PC-3 (cell line): ENCODE data around the gene LRRC41. TPM values are rescaled to one million over a fixed set of nuclear protein-coding genes. Genes with fewer than 3 reads are reported as not detected.
"Not testable (repeated sequence)": the region's sequence is repeated elsewhere in the genome, so short reads cannot be mapped to it uniquely, and the experiment has no call there.

Source experiments
- ATAC-seq: fragments of 200-7000 bp; cut with Tn5 transposase; 2 replicates; pipeline ENCODE4 v1.9.1; 2020; ENCODE audit warnings: mild to moderate bottlenecking, moderate library complexity
- BruUV-seq: library from RNA; stranded (reverse); fragments of 400-500 nt; replicated peaks from 2 replicates; lab custom pipeline; 2021; lab: Mats Ljungman, UMichigan
- CTCF ChIA-PET: fragments of 300-600 bp; sonication (Branson Sonifier 250); formaldehyde crosslinking; loops from one replicate; lab custom pipeline; 2022; ENCODE audit warnings: antibody characterized with exemption; lab: Charles Lee
- POLR2A ChIA-PET: fragments of 300-600 bp; sonication (Branson Sonifier 250); formaldehyde crosslinking; loops from one replicate; lab custom pipeline; 2022; ENCODE audit warnings: antibody characterized with exemption; ENCODE audit not compliant: unreplicated experiment; lab: Charles Lee
- DNase-seq: peaks from one replicate; pipeline ENCODE4 v3.0.0-alpha.2; 2015
- H2AFZ ChIP-seq: fragments of 300-600 bp; sonication (generic); 2 replicates; pipeline ENCODE4 v1.6.0; 2016; ENCODE audit warnings: antibody characterized with exemption, low read length
- H3F3A ChIP-seq: fragments of 300-600 bp; sonication (generic); one replicate; pipeline ENCODE4 v1.6.0; 2017; ENCODE audit warnings: antibody characterized with exemption, low read length, control low read depth, mild to moderate bottlenecking; ENCODE audit not compliant: unreplicated experiment
- H3K27ac ChIP-seq: fragments of 300-600 bp; sonication (generic); 2 replicates; pipeline ENCODE4 v1.5.1; 2016; ENCODE audit warnings: mild to moderate bottlenecking, low read length
- H3K27me3 ChIP-seq: fragments of 300-600 bp; sonication (generic); 2 replicates; pipeline ENCODE4 v1.6.1; 2016; ENCODE audit warnings: low read length, mixed read lengths
- H3K36me3 ChIP-seq: fragments of 300-600 bp; sonication (generic); 2 replicates; pipeline ENCODE4 v1.6.1; 2016; ENCODE audit warnings: low read depth, mixed run types, low read length, mixed read lengths
- H3K4me1 ChIP-seq: fragments of 300-600 bp; sonication (generic); 2 replicates; pipeline ENCODE4 v1.5.1; 2016; ENCODE audit warnings: low read length; ENCODE audit not compliant: insufficient read depth
- H3K4me2 ChIP-seq: fragments of 300-600 bp; sonication (generic); 2 replicates; pipeline ENCODE4 v1.6.0; 2016; ENCODE audit warnings: low read length
- H3K4me3 ChIP-seq: fragments of 300-600 bp; sonication (generic); 2 replicates; pipeline ENCODE4 v1.5.1; 2016; ENCODE audit warnings: mild to moderate bottlenecking, low read length, mixed read lengths
- H3K79me2 ChIP-seq: fragments of 300-600 bp; sonication (generic); 2 replicates; pipeline ENCODE4 v1.6.1; 2017; ENCODE audit warnings: low read length, mixed read lengths
- H3K9ac ChIP-seq: fragments of 300-600 bp; sonication (generic); 2 replicates; pipeline ENCODE4 v1.6.0; 2016; ENCODE audit warnings: mild to moderate bottlenecking, low read length
- H3K9me2 ChIP-seq: fragments of 300-600 bp; sonication (generic); replicated peaks from 2 replicates; pipeline ENCODE4 v1.6.1; 2016; ENCODE audit warnings: mixed run types, low read length, mixed read lengths
- H3K9me3 ChIP-seq: fragments of 300-600 bp; sonication (generic); 2 replicates; pipeline ENCODE4 v1.6.1; 2016; ENCODE audit warnings: low read length, mixed read lengths
- H4K20me1 ChIP-seq: fragments of 300-600 bp; sonication (generic); 2 replicates; pipeline ENCODE4 v1.6.1; 2016; ENCODE audit warnings: low read length, mixed read lengths
- intact Hi-C: fragments of 100-400 bp; cut with micrococcal nuclease; formaldehyde crosslinking; loops from 2 replicates; pipeline ENCODE4 v1.9.0; 2023
- total RNA-seq: library from RNA; depleted of rRNA; stranded (reverse); fragments of >200 nt; gene quantifications from 2 replicates; pipeline ENCODE4 v1.2.3, GENCODE V29; 2014

Gene LRRC41
- total RNA-seq, 1 experiment from 2014 or later = 52.7 TPM

GRCh38 chr1:46330381-46330780 lies 27.0 kb upstream of the LRRC41 start:
- ATAC-seq, H4K20me1 ChIP-seq, POLR2A ChIA-PET, CTCF ChIA-PET, DNase-seq, H3K79me2 ChIP-seq, H3K9me3 ChIP-seq, intact Hi-C loops, H3F3A ChIP-seq, H3K27ac ChIP-seq, BruUV-seq, H3K9ac ChIP-seq, H3K4me2 ChIP-seq, H3K4me3 ChIP-seq, H3K36me3 ChIP-seq, H3K9me2 ChIP-seq, H2AFZ ChIP-seq, H3K4me1 ChIP-seq, H3K27me3 ChIP-seq: not testable (repeated sequence)

DNA sequence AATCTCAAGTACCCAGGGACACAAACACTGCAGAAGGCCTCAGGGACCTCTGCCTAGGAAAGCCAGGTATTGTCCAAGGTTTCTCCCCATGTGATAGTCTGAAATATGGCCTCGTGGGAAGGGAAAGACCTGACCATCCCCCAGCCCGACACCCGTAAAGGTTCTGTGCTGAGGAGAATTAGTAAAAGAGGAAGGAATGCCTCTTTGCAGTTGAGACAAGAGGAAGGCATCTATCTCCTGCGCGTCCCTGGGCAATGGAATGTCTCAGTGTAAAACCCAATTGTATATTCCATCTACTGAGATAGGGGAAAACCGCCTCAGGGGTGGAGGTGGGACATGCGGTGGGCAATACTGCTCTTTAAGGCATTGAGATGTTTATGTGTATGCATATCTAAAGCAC lies 26.4 kb upstream of the LRRC41 start:
- intact Hi-C loops, H3K79me2 ChIP-seq, H3K4me3 ChIP-seq, H3K27ac ChIP-seq, H3K4me2 ChIP-seq, H3K27me3 ChIP-seq, H3K36me3 ChIP-seq, BruUV-seq, H3K4me1 ChIP-seq, H4K20me1 ChIP-seq, H3F3A ChIP-seq, H3K9me2 ChIP-seq, POLR2A ChIA-PET, H2AFZ ChIP-seq, ATAC-seq, DNase-seq, CTCF ChIA-PET, H3K9me3 ChIP-seq, H3K9ac ChIP-seq: not testable (repeated sequence)

GRCh38 chr1:46328182-46328581 lies 24.8 kb upstream of the LRRC41 start:
- H3K9me3 ChIP-seq, H3K4me1 ChIP-seq, H3K36me3 ChIP-seq, H3K9me2 ChIP-seq, CTCF ChIA-PET, H3K79me2 ChIP-seq, H3K9ac ChIP-seq, ATAC-seq, H4K20me1 ChIP-seq, POLR2A ChIA-PET, H3K27ac ChIP-seq, H2AFZ ChIP-seq, BruUV-seq, intact Hi-C loops, H3K27me3 ChIP-seq, H3F3A ChIP-seq, H3K4me2 ChIP-seq, DNase-seq, H3K4me3 ChIP-seq: not testable (repeated sequence)

DNA sequence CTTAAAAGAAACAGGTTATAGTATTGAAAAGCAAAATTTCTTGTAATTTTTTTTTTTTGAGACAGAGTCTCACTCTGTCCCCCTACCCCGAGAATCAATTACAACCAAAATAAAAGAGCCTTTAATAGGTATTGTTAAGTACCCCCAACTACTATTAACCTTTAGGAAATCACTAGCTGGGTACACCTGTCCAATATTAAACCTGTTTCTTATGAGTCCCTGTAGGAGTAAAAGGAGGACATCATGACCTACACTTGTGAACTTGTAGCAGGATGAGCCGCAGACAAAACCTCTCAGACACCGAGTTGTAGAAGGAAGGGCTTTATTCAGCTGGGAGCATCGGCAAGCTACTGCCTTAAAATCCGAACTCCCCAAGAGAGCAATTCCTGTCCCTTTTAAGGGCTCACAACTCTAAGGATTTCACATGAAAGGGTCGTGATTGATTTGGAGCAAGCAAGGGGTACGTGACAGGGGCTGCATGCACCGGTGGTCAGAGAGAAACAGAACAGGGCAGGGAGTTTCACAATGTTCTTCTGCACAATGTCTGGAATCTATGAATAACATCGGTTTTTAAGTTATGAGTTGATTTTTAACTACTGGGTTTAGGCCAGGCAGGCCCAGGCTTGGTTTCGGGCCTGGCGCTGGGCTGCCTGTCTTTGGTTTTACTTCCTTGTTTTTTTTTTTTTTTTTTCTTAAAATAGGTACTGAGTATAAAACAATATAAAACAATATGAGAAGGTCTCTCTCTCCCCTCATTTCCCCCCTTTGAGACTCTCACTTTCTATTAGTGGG lies 22.1 kb upstream of the LRRC41 start:
- POLR2A ChIA-PET, H3K79me2 ChIP-seq, H3K9me2 ChIP-seq, H3K4me3 ChIP-seq, ATAC-seq, DNase-seq, H3K27me3 ChIP-seq, H3K9ac ChIP-seq, intact Hi-C loops, BruUV-seq, H4K20me1 ChIP-seq, H3K9me3 ChIP-seq, H3K36me3 ChIP-seq, H3K4me2 ChIP-seq, H3K27ac ChIP-seq, H2AFZ ChIP-seq, H3K4me1 ChIP-seq, H3F3A ChIP-seq, CTCF ChIA-PET: not testable (repeated sequence)

- POLR2A ChIA-PET, H3K4me2 ChIP-seq, ATAC-seq, H3K9ac ChIP-seq, H3K27ac ChIP-seq, H3K27me3 ChIP-seq, H3K79me2 ChIP-seq, BruUV-seq, H3K4me3 ChIP-seq, H3K36me3 ChIP-seq, CTCF ChIA-PET, H4K20me1 ChIP-seq, H3K9me2 ChIP-seq, intact Hi-C loops, H3K4me1 ChIP-seq, H2AFZ ChIP-seq, DNase-seq, H3F3A ChIP-seq, H3K9me3 ChIP-seq: not testable (repeated sequence)
These were observed 18.8 kb upstream of the LRRC41 start for GRCh38 chr1:46322191-46322590.

GRCh38 chr1:46319960-46320914 lies 16.8 kb upstream of the LRRC41 start:
- intact Hi-C loops = not testable (repeated sequence)

More at GRCh38 chr1:46319960-46320914, 16.8 kb upstream of the LRRC41 start:
- H3K9me3 ChIP-seq, H3K79me2 ChIP-seq, H3K9me2 ChIP-seq, H3K9ac ChIP-seq, CTCF ChIA-PET, H3K4me2 ChIP-seq, H3F3A ChIP-seq, H3K27ac ChIP-seq, H3K4me3 ChIP-seq, H3K4me1 ChIP-seq, BruUV-seq, H4K20me1 ChIP-seq, DNase-seq, ATAC-seq, H3K27me3 ChIP-seq, H2AFZ ChIP-seq, POLR2A ChIA-PET: not testable (repeated sequence)
- H3K36me3 ChIP-seq = peaks cover 12% of the 10 kb centered on the region
